HG02840 (cell line): ENCODE data around the gene SMIM20.

Source experiments
- ATAC-seq: cut with Tn5 transposase; IDR thresholded peaks from one replicate; pipeline ENCODE4 v1.9.1; 2021; ENCODE audit warnings: mild to moderate bottlenecking, moderate library complexity, moderate number of reproducible peaks; ENCODE audit not compliant: unreplicated experiment, low FRiP score

Gene SMIM20

GRCh38 chr4:25951390-25951952 lies 37.5 kb downstream of the SMIM20 start:
- ATAC-seq, result no peak

DNA sequence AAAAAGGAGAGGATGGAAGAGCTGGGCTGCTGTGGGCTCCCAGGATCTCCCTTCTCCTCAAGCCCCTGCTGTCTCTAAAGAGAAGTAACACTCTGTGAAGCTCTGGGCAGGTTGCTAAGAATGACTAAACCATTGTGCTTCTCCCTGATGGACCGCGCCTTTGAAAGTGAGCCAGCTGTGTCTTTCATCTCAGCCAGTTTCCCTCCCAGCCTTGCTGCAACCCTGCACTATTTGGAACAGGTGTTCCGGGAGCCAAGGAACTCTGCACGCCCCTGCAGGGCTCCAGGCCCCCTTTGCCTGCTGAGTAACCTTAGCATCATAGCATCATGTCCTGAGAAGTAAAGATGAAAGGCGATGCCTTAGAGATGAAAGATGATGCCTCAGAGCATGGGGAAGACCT lies 39.7 kb downstream of the SMIM20 start:
- ATAC-seq, result no peak

- no peak for ATAC-seq
Measured at GRCh38 chr4:25954293-25954904, 40.4 kb downstream of the SMIM20 start.

DNA sequence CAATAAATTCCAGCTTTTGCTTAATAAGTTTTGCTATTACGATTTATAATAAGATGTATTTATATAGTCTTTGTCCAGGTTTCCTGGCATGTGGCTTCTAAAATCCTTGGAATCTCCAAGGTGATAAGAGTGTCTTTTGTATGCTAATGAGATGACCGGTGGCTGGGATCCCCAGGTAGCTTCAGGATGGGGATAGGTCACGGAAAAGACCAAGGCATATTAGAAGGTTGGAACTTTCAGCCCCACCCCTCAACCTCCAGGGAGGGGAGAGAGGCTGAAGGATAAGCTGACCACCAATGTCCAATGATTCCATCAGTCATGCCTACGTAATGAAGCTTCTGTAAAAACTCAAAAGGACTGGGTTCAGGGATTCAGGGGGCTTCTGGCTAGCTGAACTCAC lies 41.7 kb downstream of the SMIM20 start:
- no peak for ATAC-seq

- ATAC-seq, result no peak
Measured at GRCh38 chr4:25956260-25956659, 42.2 kb downstream of the SMIM20 start.

- ATAC-seq, result no peak
Measured at GRCh38 chr4:25958110-25958509, 44.1 kb downstream of the SMIM20 start.

- ATAC-seq, result no peak
Measured at GRCh38 chr4:25962393-25962792, 48.4 kb downstream of the SMIM20 start.

DNA sequence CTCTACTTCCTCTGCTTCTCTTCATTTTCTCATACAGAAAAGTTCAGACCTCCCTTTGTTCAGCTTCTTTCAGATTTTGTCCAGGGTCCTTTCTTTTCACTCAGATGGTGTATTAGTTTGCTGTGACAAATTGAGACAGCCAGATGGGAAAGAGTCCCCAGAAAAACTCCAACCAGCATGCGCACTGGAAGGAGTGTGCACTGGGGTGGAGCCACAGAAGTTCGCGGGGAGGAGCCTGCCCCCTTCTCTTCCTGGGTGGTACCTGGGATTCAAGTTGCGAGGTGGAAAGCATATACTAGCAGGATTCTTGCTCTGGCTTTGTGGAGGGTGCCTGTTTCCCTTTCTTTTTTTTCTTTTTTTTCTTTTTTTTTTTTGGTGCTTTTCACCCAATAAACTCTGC lies 51.6 kb downstream of the SMIM20 start:
- ATAC-seq, result no peak

DNA sequence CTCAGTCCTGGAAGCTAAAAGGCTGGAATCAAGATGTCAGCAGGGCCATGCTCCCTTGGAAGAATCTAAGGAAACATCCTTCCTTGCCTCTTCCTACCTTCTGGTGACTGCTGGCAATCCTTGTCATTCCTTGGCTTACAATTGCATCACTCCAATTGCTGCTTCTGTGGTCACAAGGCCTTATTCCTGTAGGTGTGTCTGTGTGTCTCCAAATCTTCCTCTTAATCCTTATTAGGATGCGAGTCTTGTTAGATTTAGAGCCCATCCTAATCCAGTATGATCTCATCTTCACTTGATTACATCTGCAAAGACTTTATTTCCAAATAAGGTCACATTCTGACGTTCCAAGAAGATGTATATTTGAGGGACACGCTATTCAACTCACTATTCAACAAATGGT lies 52.2 kb downstream of the SMIM20 start:
- no peak for ATAC-seq

DNA sequence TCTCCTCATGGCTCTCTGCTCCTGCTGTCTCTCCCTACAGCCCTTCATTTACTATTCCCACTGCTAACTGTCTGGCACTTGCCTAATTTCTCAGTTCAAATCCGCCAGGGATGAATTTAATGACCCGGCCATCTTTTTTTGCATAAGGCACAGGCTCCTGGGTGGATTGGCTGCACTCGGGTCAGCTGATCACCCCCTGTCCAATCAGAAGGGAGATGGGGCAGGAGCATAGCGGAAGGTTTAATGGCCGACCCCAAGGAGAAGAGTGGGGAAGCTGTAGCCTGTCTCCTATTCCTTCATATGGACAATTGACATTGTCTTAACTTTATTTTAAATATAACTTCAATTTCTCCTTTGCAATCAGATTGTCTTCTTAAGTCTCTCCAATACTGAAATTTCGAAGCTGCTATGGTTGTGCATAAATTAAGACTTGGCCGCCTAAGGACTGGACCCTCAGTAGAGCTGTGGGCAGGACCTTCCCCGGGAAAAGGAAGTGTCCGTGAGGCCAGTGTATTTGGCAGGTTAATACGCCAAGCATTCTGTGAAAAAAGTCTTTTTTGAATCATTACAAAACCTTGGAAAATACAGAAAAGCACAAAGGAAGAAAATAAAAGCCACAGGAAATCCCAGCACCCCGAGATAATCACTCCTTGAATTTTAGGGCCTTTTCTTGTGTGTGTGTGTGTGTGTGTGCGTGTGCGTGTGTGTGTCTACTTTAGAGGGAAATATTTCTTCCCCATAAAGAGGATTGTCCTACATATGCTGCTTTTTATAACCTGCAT lies 55.5 kb downstream of the SMIM20 start:
- ATAC-seq, result no peak

DNA sequence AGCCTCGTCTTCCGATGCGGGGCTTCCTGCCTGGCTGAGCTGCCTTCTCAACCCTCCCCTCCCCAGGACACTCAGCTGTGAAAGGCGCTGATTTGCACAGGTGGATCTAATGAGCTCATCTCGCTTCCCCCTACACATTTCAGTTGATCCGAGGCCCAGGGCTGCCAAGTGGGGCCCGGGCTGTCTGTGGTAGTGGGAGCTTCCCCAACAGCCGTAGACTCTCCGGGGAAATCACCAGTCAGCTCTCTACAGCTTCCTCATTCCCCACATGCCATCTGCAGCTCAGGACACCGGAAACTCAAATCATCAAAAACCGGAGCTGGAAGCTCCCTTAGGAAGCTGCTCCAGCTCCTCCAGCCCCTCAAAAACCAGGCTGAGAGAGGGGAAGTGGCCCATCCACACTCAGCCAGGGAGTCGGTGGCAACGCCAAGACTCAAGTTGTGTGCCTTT lies 56.2 kb downstream of the SMIM20 start:
- ATAC-seq, result no peak

DNA sequence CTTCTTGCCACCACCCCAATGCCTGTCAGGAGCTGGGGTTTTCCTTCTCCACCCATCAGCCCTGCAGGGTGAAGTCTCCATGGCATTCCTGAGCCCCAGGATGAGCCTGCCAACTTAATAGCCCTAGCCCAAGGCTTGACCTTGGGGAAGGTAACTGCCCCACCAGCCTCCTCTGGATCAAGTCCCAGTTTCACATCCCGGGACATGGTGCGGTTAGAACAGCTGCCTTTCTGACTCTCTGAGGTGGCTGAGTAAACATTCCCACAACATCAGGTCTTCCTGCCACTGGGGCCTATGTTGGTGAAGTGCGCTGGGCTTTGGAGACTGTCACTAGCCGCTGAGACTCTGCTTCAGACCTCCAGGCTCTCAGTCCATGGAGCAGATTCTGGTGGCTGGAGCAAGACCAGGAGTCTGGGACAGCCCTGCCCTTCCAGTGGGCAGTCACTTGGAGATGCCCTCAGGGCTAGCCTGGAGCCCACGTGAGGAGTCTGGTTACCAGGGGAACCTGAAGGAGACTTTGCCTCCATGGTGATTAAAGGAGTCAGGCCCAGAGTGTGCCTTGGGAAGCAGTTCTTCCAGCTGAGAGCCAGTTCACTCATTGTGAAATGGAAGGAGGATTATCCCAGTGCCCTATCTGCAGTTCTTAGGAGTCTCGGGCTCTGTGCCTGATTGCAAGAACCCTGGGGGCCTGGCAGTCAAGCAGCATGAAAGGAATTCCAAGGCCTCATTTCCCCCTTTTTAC lies 56.8 kb downstream of the SMIM20 start:
- no peak for ATAC-seq

GRCh38 chr4:25972366-25972765 lies 58.3 kb downstream of the SMIM20 start:
- no peak for ATAC-seq

DNA sequence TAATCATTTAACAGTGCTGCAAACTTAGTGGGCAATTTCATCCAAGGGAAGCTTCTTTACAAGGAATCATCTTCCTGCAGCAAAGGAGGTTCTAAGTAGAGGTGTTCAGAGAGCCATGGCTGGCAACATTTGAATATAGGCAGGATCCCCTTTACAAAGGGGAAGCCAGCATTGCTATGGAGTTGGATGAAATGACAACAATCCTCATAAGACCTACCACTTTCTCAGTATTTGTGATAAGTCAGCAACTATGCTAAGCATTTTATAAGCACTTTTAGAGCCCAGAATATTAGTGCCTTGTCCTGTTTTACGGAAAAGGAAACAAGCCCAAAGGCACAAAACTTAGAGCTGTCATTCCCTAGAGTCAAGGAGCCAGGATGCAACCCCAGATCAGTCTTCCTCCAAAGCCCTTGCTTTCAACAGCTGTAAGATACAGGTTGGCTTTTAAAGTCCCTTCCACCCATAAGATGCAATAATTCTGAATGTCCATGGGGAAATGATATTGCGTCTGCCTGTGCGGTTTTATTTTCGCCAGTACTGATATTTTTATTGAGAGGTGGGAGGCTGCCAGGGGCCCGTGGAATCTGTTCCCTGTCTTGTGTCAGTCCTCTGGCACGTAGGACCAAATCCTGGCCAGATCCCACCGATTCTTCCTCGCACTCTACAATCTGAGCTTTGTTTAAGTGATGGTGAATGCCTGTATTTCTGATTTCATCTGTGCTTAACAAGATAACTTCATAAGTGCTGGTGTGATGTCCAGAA lies 59.1 kb downstream of the SMIM20 start:
- ATAC-seq, result no peak

GRCh38 chr4:25976780-25977179 lies 62.8 kb downstream of the SMIM20 start:
- ATAC-seq, result no peak

DNA sequence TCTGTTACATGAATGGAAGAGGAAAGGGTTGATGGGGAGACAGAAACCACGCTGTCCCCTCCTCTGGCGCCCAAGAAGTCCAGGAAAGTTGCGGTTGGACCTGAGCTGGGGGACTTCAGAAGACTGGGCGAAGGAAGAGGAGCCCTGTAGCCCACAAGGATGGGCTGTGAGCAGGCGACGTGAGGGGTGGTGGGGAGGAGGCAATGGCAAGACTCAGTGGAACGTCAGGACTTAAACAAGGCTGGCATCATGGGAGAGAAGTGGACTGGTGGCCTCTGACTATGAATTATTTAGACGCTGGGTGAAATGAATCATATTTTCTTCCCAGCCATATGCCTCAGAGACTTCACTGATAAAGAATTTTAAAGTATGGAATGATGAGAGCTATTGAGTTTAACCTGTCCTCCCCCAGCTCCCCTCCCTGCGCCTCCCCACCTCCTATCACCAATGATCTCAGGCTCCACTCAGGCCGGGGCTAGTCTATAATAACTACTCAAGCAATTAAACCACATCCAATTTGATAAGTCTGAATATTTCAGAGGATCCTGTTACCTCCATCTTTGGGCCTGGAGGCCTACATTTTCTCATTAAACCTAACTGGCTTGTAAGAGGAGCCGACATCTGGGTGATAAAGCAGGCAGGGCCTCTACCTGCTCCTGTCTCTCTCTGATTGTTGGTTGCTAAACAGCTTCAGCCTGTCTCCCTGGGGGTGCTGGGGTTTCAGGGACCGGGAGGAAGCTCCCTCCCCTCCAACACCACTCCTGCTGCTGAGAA lies 63.6 kb downstream of the SMIM20 start:
- no peak for ATAC-seq

DNA sequence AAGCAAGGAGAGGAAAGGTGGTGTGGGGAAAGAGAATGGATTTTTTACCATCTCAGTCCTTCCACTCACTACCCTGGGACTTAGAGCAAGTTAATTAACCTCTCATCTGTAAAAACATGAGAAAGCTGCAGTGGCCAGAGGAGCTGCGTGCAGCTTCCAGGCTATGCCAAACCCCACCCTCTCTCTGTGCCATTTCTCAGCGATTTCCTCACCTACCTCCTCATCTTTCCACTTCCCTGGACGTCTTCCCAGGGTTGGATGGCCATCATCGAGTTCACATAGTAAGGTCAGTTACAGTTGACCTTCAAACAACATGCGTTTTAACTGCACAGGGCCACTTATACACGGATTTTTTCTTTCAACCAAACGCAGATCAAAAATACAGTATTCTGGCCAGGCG lies 64.3 kb downstream of the SMIM20 start:
- no peak for ATAC-seq
